Prostate gland (tissue), 2 donors: Measurements from ENCODE around the gene VDAC1.

Source experiments
- CTCF ChIP-seq, 4 experiments: fragments of 200-600 bp in 2 of 4; fragments of 450-650 bp in 2 of 4; sonication (generic) in 2 of 4; IDR thresholded peaks; 1 replicate in 3 of 4; 2 replicates in 1 of 4; pipeline ENCODE4 v1.5.1; 2016 to 2019; ENCODE audit warnings: antibody characterized with exemption in 4 of 4, mild to moderate bottlenecking in 2 of 4, moderate library complexity in 2 of 4
- POLR2AphosphoS5 ChIP-seq: sonication (generic); formaldehyde crosslinking; IDR thresholded peaks from one replicate; pipeline ENCODE4 v1.6.1; 2017; ENCODE audit warnings: antibody characterized with exemption

- TF ChIP-seq CTCF (IDR thresholded peaks at IDR 0.05), result no peak
- TF ChIP-seq POLR2AphosphoS5, result no peak
Measured at GRCh38 chr5:134041570-134042411, 37.0 kb upstream of the VDAC1 start.
